ENCODE results near the gene GPR45.

GRCh38 chr2:105261061-105261460 is 19.5 kb downstream of the GPR45 start:
- TF ChIP-seq, protein P1, sequence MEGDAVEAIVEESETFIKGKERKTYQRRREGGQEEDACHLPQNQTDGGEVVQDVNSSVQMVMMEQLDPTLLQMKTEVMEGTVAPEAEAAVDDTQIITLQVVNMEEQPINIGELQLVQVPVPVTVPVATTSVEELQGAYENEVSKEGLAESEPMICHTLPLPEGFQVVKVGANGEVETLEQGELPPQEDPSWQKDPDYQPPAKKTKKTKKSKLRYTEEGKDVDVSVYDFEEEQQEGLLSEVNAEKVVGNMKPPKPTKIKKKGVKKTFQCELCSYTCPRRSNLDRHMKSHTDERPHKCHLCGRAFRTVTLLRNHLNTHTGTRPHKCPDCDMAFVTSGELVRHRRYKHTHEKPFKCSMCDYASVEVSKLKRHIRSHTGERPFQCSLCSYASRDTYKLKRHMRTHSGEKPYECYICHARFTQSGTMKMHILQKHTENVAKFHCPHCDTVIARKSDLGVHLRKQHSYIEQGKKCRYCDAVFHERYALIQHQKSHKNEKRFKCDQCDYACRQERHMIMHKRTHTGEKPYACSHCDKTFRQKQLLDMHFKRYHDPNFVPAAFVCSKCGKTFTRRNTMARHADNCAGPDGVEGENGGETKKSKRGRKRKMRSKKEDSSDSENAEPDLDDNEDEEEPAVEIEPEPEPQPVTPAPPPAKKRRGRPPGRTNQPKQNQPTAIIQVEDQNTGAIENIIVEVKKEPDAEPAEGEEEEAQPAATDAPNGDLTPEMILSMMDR (IDR thresholded peaks at IDR 0.05): no peak
- TF ChIP-seq POLR2A (IDR thresholded peaks at IDR 0.05; ENCODE audit: low read length) (no peak), CHD2 (IDR thresholded peaks at IDR 0.05; ENCODE audit: low read length, partially characterized antibody) (no peak), ZNF302 (CRISPR knock-in tag; IDR thresholded peaks at IDR 0.05) (no peak), HDAC2 (IDR thresholded peaks at IDR 0.05) (no peak)
- TF ChIP-seq, protein P2, sequence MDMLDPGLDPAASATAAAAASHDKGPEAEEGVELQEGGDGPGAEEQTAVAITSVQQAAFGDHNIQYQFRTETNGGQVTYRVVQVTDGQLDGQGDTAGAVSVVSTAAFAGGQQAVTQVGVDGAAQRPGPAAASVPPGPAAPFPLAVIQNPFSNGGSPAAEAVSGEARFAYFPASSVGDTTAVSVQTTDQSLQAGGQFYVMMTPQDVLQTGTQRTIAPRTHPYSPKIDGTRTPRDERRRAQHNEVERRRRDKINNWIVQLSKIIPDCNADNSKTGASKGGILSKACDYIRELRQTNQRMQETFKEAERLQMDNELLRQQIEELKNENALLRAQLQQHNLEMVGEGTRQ (IDR thresholded peaks at IDR 0.05): no peak

All from A549 (cell line).